ENCODE data around the gene HIF1A.

- TF ChIP-seq CTCF (IDR thresholded peaks at IDR 0.05) (no peak), EZH2 (IDR thresholded peaks at IDR 0.05) (no peak)
Observed at GRCh38 chr14:61759878-61760277, 64.6 kb downstream of the HIF1A start.

Data from neural progenitor cell (in vitro differentiated cells).